ENCODE results near the gene XRN2.

DNA sequence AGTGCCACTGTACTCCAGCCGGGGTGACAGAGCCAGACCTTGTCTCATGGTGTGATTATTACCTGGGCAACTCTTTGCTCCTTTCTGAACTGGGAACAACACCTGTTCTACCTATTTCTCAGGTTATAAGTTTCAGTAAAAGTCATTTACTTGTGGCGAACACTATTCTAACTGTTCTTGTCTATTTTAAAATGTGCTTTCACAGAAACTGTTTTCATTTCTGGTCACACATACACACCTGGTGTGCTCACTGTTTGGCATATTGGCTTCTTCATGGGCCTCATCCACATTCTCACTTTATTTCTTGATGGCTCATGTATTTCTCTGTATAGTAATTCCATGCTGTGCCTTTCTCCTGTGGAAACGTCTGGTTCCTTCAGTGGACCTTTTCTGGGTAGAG is 30.5 kb upstream of the XRN2 start:
- TF ChIP-seq, protein P1, sequence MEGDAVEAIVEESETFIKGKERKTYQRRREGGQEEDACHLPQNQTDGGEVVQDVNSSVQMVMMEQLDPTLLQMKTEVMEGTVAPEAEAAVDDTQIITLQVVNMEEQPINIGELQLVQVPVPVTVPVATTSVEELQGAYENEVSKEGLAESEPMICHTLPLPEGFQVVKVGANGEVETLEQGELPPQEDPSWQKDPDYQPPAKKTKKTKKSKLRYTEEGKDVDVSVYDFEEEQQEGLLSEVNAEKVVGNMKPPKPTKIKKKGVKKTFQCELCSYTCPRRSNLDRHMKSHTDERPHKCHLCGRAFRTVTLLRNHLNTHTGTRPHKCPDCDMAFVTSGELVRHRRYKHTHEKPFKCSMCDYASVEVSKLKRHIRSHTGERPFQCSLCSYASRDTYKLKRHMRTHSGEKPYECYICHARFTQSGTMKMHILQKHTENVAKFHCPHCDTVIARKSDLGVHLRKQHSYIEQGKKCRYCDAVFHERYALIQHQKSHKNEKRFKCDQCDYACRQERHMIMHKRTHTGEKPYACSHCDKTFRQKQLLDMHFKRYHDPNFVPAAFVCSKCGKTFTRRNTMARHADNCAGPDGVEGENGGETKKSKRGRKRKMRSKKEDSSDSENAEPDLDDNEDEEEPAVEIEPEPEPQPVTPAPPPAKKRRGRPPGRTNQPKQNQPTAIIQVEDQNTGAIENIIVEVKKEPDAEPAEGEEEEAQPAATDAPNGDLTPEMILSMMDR (IDR thresholded peaks at IDR 0.05), result no peak
- no peak for TF ChIP-seq POLR2AphosphoS5 (IDR thresholded peaks at IDR 0.05; ENCODE audit: insufficient read depth in 1 of 2, low read depth in 1 of 2)
